Hepatocyte (in vitro differentiated cells): Measurements from ENCODE around the gene VGLL4.

Experiments
- EZH2 ChIP-seq: fragments of 200-600 bp; sonication (generic); IDR thresholded peaks from 2 replicates; pipeline ENCODE4 v1.6.1; 2016; ENCODE audit warnings: antibody characterized with exemption, mild to moderate bottlenecking, borderline replicate concordance
- EZH2phosphoT487 ChIP-seq: fragments of 200-600 bp; sonication (generic); IDR thresholded peaks from one replicate; pipeline ENCODE4 v1.6.1; 2018; ENCODE audit warnings: antibody characterized with exemption, mild to moderate bottlenecking, low read depth, moderate library complexity; ENCODE audit not compliant: unreplicated experiment, severe bottlenecking
- TF ChIP-seq, protein P1 (sequence below): fragments of 200-600 bp; sonication (generic); IDR thresholded peaks from 2 replicates; pipeline ENCODE4 v1.5.1; 2016; ENCODE audit warnings: antibody characterized with exemption, mild to moderate bottlenecking; ENCODE audit not compliant: poor library complexity

DNA sequence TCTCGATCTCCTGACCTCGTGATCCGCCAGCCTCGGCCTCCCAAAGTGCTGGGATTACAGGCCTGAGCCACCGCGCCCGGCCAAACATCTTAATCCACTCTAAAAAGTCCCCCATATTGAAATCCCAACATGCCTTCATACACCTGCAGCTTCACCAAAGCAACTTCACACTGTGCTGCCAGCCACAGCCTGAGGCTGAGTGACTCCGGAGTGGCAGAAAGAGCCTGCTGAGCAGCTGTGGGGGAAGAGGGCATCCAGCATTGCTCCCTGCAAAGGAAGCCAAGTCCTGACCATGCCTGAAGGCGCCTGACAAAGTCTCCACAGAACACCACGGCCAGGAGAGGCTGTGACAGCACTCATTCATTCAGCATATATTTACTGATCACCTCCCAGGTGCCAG, 21.6 kb upstream of the VGLL4 start:
- TF ChIP-seq, protein P1, sequence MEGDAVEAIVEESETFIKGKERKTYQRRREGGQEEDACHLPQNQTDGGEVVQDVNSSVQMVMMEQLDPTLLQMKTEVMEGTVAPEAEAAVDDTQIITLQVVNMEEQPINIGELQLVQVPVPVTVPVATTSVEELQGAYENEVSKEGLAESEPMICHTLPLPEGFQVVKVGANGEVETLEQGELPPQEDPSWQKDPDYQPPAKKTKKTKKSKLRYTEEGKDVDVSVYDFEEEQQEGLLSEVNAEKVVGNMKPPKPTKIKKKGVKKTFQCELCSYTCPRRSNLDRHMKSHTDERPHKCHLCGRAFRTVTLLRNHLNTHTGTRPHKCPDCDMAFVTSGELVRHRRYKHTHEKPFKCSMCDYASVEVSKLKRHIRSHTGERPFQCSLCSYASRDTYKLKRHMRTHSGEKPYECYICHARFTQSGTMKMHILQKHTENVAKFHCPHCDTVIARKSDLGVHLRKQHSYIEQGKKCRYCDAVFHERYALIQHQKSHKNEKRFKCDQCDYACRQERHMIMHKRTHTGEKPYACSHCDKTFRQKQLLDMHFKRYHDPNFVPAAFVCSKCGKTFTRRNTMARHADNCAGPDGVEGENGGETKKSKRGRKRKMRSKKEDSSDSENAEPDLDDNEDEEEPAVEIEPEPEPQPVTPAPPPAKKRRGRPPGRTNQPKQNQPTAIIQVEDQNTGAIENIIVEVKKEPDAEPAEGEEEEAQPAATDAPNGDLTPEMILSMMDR, result no peak
- TF ChIP-seq EZH2 (no peak), EZH2phosphoT487 (no peak)
